ENCODE results near the gene MRPL42. TPM values are rescaled to one million over a fixed set of nuclear protein-coding genes. Genes with fewer than 3 reads are reported as not detected.
"Not testable (repeated sequence)": the region's sequence is repeated elsewhere in the genome, so short reads cannot be mapped to it uniquely, and the experiment has no call there.

The MRPL42 gene
- 79.5 and 80.6 TPM in 2 replicates for total RNA-seq
- polyA plus RNA-seq (2012) = 27.7 TPM

DNA sequence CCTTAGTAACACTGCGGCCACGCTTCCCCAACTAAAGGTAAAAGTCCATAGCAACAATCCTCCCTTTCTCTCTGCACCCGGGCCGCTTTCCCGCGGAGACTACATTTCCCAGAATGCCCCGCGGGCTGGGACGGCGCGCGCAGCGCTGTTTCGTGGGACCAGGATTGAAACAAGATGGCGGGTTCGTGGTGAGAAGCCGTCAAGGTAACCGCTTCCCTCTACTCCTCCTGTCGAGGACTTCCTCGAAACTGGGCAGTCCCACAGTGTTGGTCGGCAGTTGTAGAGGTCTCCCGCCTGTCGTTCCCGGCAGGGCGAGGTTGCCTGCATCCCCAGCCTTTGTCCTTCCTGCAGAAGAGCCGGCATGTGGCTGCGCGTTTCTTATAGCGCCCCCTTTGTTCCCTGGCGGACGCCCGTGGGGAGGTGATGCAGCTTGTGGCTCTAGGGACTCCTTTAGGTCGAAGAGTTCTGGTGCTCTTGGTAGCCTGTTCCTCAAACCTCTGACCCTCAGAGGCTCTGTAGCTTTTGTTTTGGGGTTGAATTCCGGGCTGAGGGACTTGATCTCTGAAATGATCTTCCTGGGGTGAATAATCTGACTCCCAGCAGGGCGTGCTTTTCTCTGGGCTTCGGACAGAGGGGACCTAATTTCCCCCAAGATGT, at the start of gene MRPL42:
MRPL42 (plus strand) TSS at position 164 of the 657 bp plus-strand sequence. CDS start 1,772 bp downstream, outside the sequence.
- peak; percentile 94 for DNase-seq (ENCODE audit: low read depth)

DNA sequence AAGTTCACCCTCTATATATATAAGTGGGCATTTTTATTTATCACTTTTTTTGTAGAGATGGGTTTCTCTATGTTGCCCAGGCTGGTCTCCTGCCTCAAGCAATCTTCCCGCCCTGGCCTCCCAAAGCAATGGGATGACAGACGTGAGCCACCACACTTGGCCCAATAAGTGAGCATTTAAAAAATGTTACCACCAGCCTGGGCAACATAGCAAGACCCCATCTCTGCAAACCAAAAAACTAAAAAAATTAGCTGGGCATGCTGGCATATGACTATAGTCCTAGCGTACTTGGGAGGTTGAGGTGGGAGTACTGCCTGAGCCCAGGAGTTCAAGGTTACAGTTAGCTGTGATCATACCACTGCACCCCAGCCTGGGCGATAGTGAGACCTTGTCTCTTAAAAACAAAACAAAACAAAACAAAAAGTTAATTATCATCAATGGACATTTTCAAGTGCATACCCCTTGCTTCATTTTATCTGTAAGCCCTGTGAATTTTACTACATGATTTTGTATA, 49.3 kb upstream of the MRPL42 start:
- no peak for DNase-seq (ENCODE audit: low read depth)

DNA sequence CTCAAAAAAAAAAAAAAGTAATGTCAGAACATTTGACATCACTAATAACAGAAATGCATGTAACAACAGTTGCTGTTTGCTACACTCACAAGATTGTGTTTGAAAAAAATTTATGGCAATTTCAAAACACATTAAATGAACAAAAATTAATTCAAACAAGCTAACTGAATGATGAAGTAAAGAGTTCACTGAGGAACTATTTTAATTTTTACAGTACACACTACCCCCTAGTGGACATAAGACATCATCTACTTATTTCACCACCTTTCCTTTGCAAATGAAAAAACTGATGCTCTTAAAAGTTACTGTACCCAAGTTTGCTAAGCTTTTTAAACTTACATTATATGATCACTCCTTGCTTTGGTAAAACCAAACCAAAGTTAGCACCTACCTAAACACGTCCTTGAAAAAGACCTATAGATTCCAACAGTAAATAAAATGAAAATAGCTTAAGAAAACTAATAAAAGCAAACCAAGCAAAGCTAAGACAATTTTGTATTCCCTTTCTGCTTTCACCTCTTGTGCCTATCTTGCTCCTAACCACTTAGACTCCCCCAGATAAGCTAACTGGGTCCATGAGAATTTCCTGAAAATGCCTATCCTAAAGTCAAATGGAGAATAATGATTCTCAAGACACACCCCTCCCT, 47.8 kb upstream of the MRPL42 start:
- peak; percentile 60 for DNase-seq (ENCODE audit: low read depth)

DNA sequence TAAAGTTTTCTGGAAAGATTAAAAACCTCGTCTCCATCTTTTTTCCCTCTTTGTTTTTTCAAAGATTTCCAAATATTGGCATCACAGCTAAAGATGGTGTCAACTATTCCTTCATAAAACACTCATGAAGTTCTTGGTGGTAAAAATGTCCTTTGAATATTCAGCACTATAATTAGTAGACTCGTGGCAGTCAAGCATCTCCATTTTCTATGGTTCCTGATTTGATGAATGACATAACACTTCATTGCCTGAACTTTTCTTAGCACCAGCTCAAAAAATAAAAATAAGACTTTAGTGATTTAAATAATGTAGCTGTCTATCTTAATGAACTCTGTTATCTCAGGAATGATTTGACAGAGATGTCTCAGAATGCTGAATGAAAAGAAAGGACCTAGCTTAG, 45.3 kb upstream of the MRPL42 start:
- no peak for DNase-seq (ENCODE audit: low read depth)

DNA sequence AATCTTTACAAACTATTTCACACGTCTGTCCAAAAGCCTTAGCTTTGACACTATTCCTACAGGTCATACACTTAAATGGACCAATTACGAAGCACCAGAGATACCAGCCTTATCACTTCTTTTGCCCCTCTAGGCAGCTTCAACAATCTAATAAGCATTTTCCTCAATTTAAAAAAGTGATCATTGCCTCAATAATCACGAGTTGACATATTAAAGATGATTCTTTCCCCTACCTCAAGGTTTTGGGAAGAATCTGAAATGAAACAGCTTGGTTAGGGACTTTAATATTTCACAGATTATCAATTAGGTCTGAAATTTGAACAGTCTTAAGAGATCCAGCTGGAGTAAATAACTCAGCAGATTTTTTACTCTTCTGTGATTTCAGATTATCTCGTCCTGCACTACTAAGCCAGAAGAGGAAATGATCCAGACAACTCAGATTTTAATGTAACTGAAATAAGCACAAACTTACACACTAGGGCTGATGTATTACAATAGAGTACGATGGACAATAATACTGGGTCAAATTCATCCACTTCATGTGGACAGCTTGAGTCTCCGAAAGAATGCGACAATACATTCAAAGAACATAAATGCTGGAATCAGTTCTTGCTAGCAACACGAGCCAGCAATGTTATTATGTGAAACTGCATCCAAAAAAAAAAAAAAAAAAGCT, 41.4 kb upstream of the MRPL42 start:
- no peak for DNase-seq (ENCODE audit: low read depth)

DNA sequence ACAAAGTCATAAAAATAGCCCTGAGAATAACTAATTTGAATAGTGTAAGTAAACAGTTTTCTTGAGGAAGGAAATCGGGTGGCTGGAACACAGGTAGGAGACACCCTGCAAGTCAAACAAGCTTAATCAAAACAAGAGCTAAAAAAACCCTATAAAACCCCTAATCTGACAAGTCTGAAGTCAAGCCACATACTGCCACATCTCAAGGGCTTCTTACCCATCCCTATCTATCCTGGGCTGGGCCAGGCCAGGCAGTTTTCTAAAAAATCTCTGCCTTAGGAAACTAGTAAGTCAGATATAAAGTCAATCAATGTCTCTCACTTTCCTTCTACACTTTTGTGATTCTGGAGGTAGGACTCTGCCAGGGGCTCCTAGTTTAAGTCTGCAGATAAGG, 40.9 kb upstream of the MRPL42 start:
- no peak for DNase-seq (ENCODE audit: low read depth)

DNA sequence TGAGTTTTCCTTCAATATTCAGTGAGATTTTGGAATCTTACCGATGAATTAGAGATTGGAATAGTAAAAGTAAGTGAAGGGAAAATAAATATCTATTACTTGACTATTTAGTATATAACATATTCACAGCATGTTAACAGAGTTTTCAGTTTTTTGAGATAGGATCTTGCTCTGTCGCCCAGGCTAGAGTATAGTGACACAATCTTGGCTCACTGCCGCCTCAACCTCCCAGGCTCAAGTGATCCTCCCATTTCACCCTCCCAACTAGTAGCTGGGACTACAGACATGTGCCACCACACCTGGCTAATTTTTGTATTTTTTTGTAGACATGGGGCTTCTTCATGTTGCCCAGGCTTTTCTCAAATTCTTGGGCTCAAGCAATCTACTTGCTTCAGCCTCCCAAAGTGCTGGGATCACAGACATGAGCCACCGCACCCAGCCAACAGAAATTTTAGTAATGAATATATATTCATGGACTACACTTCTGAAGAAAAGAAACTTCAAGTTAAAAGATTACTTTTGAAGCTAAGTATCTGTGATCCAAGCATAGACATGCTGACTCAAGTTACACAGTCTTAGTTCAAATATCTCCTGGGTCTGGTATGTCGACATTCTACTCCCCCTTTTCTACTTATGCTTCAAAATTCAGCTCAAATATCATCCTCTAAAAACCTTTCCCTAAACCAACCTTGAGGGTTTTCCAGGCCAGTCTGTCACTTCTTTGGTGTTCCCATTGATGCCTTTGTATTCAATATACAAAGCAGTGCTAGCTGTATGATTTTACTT, 39.3 kb upstream of the MRPL42 start:
- DNase-seq (ENCODE audit: low read depth) = no peak

DNA sequence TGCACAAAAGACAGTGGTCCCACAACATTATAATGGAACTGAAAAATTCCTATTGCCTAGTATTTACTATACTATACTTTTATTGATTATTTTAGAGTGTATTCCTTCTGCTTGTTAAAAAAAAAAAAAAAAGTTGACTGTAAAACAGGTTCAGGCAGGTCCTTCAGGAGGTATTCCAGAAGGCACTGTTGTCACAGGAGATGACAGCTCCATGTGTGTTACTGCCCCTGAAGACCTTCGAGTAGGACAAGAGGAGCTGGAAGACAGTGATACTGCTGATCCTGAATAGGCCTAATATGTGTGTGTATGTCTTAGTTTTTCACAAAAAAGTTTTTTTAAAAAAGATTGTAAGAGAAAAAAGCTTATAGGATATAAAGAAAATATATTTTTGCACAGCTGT, 37.9 kb upstream of the MRPL42 start:
- DNase-seq (ENCODE audit: low read depth) = no peak

GRCh38 chr12:93429852-93430251, 37.5 kb upstream of the MRPL42 start:
- no peak for DNase-seq (ENCODE audit: low read depth)

DNA sequence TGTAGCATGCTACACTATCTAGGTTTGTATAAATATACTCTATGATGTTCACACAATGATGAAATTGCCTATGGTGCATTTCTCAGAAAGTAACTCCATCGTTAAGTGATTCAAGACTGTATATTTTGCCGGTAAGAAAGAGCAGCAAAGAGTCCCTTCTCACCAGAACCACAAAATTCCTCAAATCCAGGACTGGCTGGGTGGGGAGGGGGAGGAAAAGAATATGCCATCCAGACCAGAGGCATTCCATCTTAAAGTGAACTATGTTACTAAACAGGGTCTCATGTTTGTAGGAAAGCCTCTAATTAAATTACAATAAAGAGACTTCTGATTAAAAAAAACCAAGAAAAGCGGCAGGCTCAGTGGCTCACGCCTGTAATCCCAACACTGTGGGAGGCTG, 37.0 kb upstream of the MRPL42 start:
- DNase-seq (ENCODE audit: low read depth) = no peak

GRCh38 chr12:93432031-93432430, 35.3 kb upstream of the MRPL42 start:
- not testable (repeated sequence) for DNase-seq (ENCODE audit: low read depth)

DNA sequence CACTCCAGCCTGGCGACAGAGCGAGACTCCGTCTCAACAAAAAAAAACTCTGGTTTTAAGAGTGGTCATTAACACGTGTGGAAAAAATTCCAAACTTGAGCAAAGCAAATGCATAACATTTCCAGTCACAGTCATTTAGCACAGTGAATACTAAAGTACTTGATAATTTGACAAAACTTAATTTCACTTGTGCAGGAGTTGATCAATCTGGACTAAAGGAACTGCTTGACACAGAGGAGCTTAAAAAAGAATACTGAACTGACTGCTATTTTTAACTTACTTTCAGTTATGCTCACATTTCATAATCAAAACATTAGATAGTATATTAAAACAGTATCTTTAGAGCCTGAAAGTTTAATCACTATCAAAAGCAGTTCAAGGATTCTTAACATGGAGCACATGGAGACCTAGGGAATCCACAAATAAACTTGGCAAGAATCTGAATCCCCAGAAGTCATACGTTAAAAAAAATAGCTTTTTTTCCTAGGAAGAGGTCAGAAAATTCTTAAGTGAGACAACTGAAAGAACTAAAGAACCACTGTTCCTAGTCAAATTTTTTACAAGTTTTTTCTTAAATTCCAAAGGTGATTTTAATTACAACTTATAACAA, 33.0 kb upstream of the MRPL42 start:
- no peak for DNase-seq (ENCODE audit: low read depth)

DNA sequence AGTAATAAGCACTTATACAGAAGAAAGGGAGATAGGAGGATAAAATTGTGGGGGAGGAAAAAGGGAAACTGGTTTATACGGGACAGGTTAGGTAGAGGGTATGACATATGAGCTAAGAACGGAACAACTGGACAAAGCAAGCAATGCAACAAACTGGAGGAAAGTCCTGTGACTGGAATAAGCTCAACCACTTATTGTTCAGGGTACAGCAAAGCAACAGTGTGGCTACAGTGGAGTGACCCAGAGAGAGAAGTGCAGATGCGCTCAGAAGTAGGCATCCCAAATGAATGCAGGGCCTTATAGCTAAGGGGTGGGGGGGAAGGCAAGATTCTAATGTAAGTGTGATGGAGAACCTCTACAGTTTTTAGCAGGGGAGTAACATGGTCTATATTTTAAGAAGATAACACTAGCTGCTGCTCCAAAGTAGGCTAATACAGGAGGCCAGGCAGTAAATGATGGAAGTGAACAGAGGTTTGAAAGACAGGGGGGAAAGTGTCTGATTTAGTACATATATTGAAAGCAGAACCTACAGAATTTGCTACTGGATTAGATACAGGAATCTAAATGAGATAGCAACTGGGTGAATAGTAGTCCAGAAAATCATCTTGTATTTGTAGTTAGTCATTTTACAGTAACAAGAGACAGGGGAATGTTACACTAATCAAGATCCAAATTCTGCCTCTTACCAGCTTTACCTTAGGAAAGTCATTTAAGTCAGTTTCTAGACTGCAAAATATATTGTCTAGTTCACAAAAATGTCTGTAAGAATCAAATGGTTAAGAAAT, 28.9 kb upstream of the MRPL42 start:
- no peak for DNase-seq (ENCODE audit: low read depth)

GRCh38 chr12:93440043-93440835, 27.1 kb upstream of the MRPL42 start:
- DNase-seq (ENCODE audit: low read depth) = no peak

GRCh38 chr12:93441081-93441616, 26.2 kb upstream of the MRPL42 start:
- peak; percentile 24 for DNase-seq (ENCODE audit: low read depth)

DNA sequence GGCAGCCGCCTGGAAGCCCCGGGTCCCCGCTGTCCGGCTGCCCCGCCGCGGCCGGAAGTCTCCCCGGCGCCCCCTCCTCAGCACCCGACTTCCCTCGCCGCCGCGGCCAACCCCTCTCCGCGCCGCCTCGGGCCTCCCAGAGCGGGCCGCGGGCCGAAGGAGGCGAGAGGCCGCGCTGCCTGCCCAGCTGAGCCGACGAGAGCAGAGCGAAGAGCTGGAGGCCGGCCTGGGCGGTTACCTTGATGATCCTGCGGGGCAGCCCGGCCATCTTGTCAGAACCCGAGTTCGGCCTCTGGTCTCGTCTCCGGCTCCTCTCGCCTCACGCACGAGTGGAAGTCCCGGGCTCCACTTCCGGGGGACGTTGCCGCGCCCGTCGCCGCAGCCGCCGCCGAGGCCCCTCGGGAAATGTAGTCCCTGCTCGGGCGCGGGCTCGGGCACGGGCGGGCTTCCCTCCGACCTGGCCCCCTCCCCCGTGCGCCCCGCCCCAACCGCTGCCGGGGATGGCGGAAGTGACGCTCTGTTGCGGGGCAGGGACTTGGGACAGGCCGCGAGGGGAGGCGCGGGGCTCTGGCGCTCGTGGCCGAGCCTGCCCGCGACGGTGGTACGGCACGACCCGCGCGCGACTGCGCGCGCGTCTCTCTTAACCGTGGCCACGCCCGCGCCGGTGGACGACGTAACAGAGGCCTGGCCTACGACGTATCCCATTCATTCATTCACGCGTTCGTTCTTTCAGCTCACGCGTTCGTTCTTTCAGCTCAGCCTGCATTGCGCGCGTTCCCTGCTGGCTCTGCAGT, 25.5 kb upstream of the MRPL42 start, which contains the start of gene UBE2N:
UBE2N (minus strand) TSS at position 331 of the 794 bp plus-strand sequence; CDS start at position 268, 63 bp downstream.
- peak; percentile 96 for DNase-seq (ENCODE audit: low read depth)

GRCh38 chr12:93442411-93443340, 24.6 kb upstream of the MRPL42 start:
- no peak for DNase-seq (ENCODE audit: low read depth)
